Esophagus squamous epithelium (tissue), 5 donors: ENCODE measurements around the gene CSNK1G2. TPM values are rescaled to one million over a fixed set of nuclear protein-coding genes. Genes with fewer than 3 reads are reported as not detected.

ENCODE experiments used
- DNase-seq: peaks from one replicate; lab custom pipeline; 2025; lab: John Stamatoyannopoulos, UW
- H3K27ac ChIP-seq, 4 donors: fragments of 200-600 bp; sonication (generic); one replicate each; pipeline ENCODE4 v1.5.1; 2016 to 2019; ENCODE audit warnings: mild to moderate bottlenecking in 1 of 4
- H3K27me3 ChIP-seq, 4 donors: fragments of 200-600 bp; sonication (generic); 1 replicate in 3 of 4; 2 replicates in 1 of 4; pipeline versions ENCODE4 v1.5.1 to v1.6.0; 2017 to 2021; ENCODE audit warnings: antibody characterized with exemption in 1 of 4
- H3K36me3 ChIP-seq, 3 donors: fragments of 200-600 bp; sonication (generic); one replicate each; pipeline ENCODE4 v1.5.1; 2016 to 2019
- H3K4me1 ChIP-seq, 3 donors: fragments of 200-600 bp; sonication (generic); one replicate each; pipeline ENCODE4 v1.5.1; 2017 to 2019
- H3K4me3 ChIP-seq, 4 donors: fragments of 200-600 bp; sonication (generic); 1 replicate in 3 of 4; 2 replicates in 1 of 4; pipeline ENCODE4 v1.5.1; 2016 to 2019; ENCODE audit warnings: mild to moderate bottlenecking in 2 of 4, moderate library complexity in 1 of 4
- H3K9me3 ChIP-seq, 3 donors: fragments of 200-600 bp; sonication (generic); one replicate each; pipeline ENCODE4 v1.5.1; 2016 to 2019
- CTCF ChIP-seq, 6 experiments: fragments of 450-650 bp in 4 of 6; fragments of 200-600 bp in 2 of 6; sonication (generic) in 2 of 6; IDR thresholded peaks; one replicate each; pipeline ENCODE4 v1.5.1; 2016 to 2019; ENCODE audit warnings: antibody characterized with exemption in 6 of 6, mild to moderate bottlenecking in 4 of 6, moderate library complexity in 4 of 6
- POLR2A ChIP-seq, 4 donors: fragments of 450-650 bp; IDR thresholded peaks; one replicate each; pipeline ENCODE4 v1.6.1; 2017; ENCODE audit warnings: antibody characterized with exemption in 4 of 4, mild to moderate bottlenecking in 4 of 4, moderate library complexity in 3 of 4
- WGBS, 2 donors: methylation state at CpG; one replicate each; pipeline ENCODE4 v1.1.5; 2018; 5-methylcytosine and 5-hydroxymethylcytosine counted together
- intact Hi-C: fragments of 100-400 bp; cut with DNase I; formaldehyde crosslinking; loops from one replicate; pipeline ENCODE4 v1.15.0; 2022
- total RNA-seq, 4 donors: library from RNA; depleted of rRNA; stranded (reverse); fragments of >200 nt; gene quantifications; one replicate each; pipeline ENCODE4 v1.1.0, GENCODE V29; 2016
- donor health status: DM: yes; HTN: yes; CAD: no.

The CSNK1G2 gene
- total RNA-seq, 4 donors from 2014 or later: 40.4 to 68.9 (median 60.3) TPM

GRCh38 chr19:1989513-1990229, 48.7 kb downstream of the CSNK1G2 start:
- H3K4me1 ChIP-seq: no peaks in the 10 kb centered on the region

GRCh38 chr19:1990230-1991017, 49.5 kb downstream of the CSNK1G2 start:
- Histone ChIP-seq H3K4me1 (no peaks in the 10 kb centered on the region), H3K27me3 (no peaks in the 10 kb centered on the region), H3K9me3 (no peaks in the 10 kb centered on the region), H3K4me3 (no peak overlapping the region), H3K36me3 (peaks cover 43 to 98% (median 56%) of the 10 kb centered on the region in 3 donors), H3K27ac (no peak overlapping the region)
- intact Hi-C loops: no loop called here
- 93% methylated on average over 10 of the region's 34 CpGs; no CpG with 5 or more reads in 1 of the 2 donors for WGBS, 2 donors
- no peak for DNase-seq
- TF ChIP-seq POLR2A (IDR thresholded peaks at IDR 0.05) (no peak), CTCF (IDR thresholded peaks at IDR 0.05) (no peak)

More at GRCh38 chr19:1989513-1990229, 48.7 kb downstream of the CSNK1G2 start:
- WGBS, 2 donors: 90% methylated on average over 9 of the region's 40 CpGs; no CpG with 5 or more reads in 1 of the 2 donors
- TF ChIP-seq CTCF (IDR thresholded peaks at IDR 0.05) (no peak), POLR2A (IDR thresholded peaks at IDR 0.05) (no peak)
- DNase-seq: no peak
- Histone ChIP-seq H3K27me3 (no peaks in the 10 kb centered on the region), H3K36me3 (peaks cover 50 to 100% (median 56%) of the 10 kb centered on the region in 3 donors), H3K4me3 (no peak overlapping the region), H3K27ac (no peak overlapping the region), H3K9me3 (no peaks in the 10 kb centered on the region)
- intact Hi-C loops: no loop called here

GRCh38 chr19:1991018-1991913, 50.3 kb downstream of the CSNK1G2 start:
- WGBS, 2 donors: 82 to 92% methylated on average over 16 of the region's 30 CpGs
- Histone ChIP-seq H3K4me1 (no peaks in the 10 kb centered on the region), H3K27me3 (no peaks in the 10 kb centered on the region), H3K4me3 (no peak overlapping the region), H3K9me3 (no peaks in the 10 kb centered on the region), H3K36me3 (peaks cover 34 to 98% (median 51%) of the 10 kb centered on the region in 3 donors), H3K27ac (no peak overlapping the region)
- intact Hi-C loops: no loop called here
- TF ChIP-seq POLR2A (IDR thresholded peaks at IDR 0.05) (no peak), CTCF (IDR thresholded peaks at IDR 0.05) (no peak)
- DNase-seq: no peak

GRCh38 chr19:1992759-1993260, 51.8 kb downstream of the CSNK1G2 start:
- peaks cover 20 to 98% (median 42%) of the 10 kb centered on the region in 3 donors for H3K36me3 ChIP-seq
- no peak for DNase-seq
- no peaks in the 10 kb centered on the region for H3K27me3 ChIP-seq
- WGBS, 2 donors: 96% methylated on average over 5 of the region's 44 CpGs; no CpG with 5 or more reads in 1 of the 2 donors
- intact Hi-C loops: no loop called here
- TF ChIP-seq CTCF (IDR thresholded peaks at IDR 0.05): no peak
- no peak for TF ChIP-seq POLR2A (IDR thresholded peaks at IDR 0.05)
- no peaks in the 10 kb centered on the region for H3K9me3 ChIP-seq
- no peak overlapping the region for H3K27ac ChIP-seq
- no peak overlapping the region for H3K4me3 ChIP-seq
- H3K4me1 ChIP-seq: no peaks in the 10 kb centered on the region
